HepG2 (cell line): ENCODE data around the gene POLR3K. TPM values are rescaled to one million over a fixed set of nuclear protein-coding genes. Genes with fewer than 3 reads are reported as not detected.

Experiments
- ATAC-seq: fragments of 200-7000 bp; cut with Tn5 transposase; 3 replicates; pipeline ENCODE4 v1.9.1; 2020; ENCODE audit warnings: mild to moderate bottlenecking, moderate library complexity
- Bru-seq: library from RNA; stranded (reverse); fragments of 400-500 nt; gene quantifications from one replicate; lab custom pipeline; 2021; lab: Mats Ljungman, UMichigan
- BruChase-seq, 2 experiments: library from RNA; stranded (reverse); fragments of 400-500 nt; gene quantifications; one replicate each; lab custom pipeline; 2021; lab: Mats Ljungman, UMichigan
- BruUV-seq: library from RNA; stranded (reverse); fragments of 400-500 nt; replicated peaks from 2 replicates; lab custom pipeline; 2021; lab: Mats Ljungman, UMichigan
- CTCF ChIA-PET: fragments of 300-600 bp; formaldehyde crosslinking; extraction: SDS; loops from one replicate; lab custom pipeline; 2021; ENCODE audit warnings: low total read pairs, inconsistent platforms, low intra/inter-chr PET ratio; lab: Yijun Ruan, JAX
- POLR2A ChIA-PET: fragments of 350-600 bp; sonication (Branson Sonifier 250); formaldehyde crosslinking; loops from one replicate; lab custom pipeline; 2020; ENCODE audit warnings: antibody characterized with exemption, inconsistent platforms; lab: Yijun Ruan, JAX
- DNase-seq: peaks from one replicate; pipeline ENCODE4 v3.0.0-alpha.2; 2015; ENCODE audit warnings: low spot score
- FAIRE-seq: peaks from 3 replicates; lab custom pipeline; 2011; peaks lifted over from hg19 to GRCh38; lab: Jason Lieb, UNC
- H2AFZ ChIP-seq: one replicate; pipeline ENCODE4 v1.6.1; 2011; ENCODE audit warnings: low read length, inconsistent platforms
- H3K27ac ChIP-seq: fragments of 300-600 bp; 3 replicates; pipeline ENCODE4 v1.8.0; 2011; ENCODE audit warnings: mixed run types, mild to moderate bottlenecking, mixed read lengths, low read length, inconsistent platforms; ENCODE audit not compliant: insufficient read depth; ENCODE audit errors: extremely low read length
- H3K27me3 ChIP-seq, 2 experiments: fragments of 200-600 bp in 1 of 2; 2 replicates in 1 of 2; 3 replicates in 1 of 2; pipeline versions ENCODE4 v1.6.0 to v1.8.0; 2011; ENCODE audit warnings: low read length in 2 of 2, mild to moderate bottlenecking in 2 of 2, moderate library complexity in 2 of 2, inconsistent platforms in 1 of 2; ENCODE audit not compliant: insufficient read depth in 2 of 2, control insufficient read depth in 1 of 2
- H3K36me3 ChIP-seq, 2 experiments: fragments of 200-600 bp in 1 of 2; replicated peaks in 1 of 2; 2 replicates in 1 of 2; 3 replicates in 1 of 2; pipeline versions ENCODE4 v1.5.1 to v1.8.0; 2011; ENCODE audit warnings: low read length in 2 of 2, inconsistent platforms in 1 of 2; ENCODE audit not compliant: insufficient read depth in 2 of 2, control insufficient read depth in 1 of 2
- H3K4me1 ChIP-seq: 2 replicates; pipeline ENCODE4 v1.5.1; 2012; ENCODE audit warnings: low read length, inconsistent platforms; ENCODE audit not compliant: insufficient read depth
- H3K4me2 ChIP-seq: 2 replicates; pipeline ENCODE4 v1.6.0; 2011; ENCODE audit warnings: low read depth, low read length, inconsistent platforms
- H3K4me3 ChIP-seq, 3 experiments: fragments of 200-600 bp in 1 of 3; sonication (generic), shearing (Covaris generic) in 1 of 3; replicated peaks in 1 of 3; 2 replicates each; pipeline ENCODE4 v1.5.1; 2011 to 2016; ENCODE audit warnings: low read length in 3 of 3, inconsistent platforms in 2 of 3, low read depth in 2 of 3, mild to moderate bottlenecking in 2 of 3, control low read depth in 1 of 3, mixed read lengths in 1 of 3; ENCODE audit not compliant: insufficient read depth in 1 of 3
- H3K79me2 ChIP-seq: one replicate; pipeline ENCODE4 v1.6.1; 2011; ENCODE audit warnings: low read length, inconsistent platforms; ENCODE audit not compliant: insufficient read depth
- H3K9ac ChIP-seq: 2 replicates; pipeline ENCODE4 v1.6.0; 2011; ENCODE audit warnings: mild to moderate bottlenecking, low read depth, low read length, inconsistent platforms; ENCODE audit not compliant: insufficient read depth
- H3K9me3 ChIP-seq: 2 replicates; pipeline ENCODE4 v1.5.1; 2012; ENCODE audit warnings: mild to moderate bottlenecking, low read length
- H4K20me1 ChIP-seq: 2 replicates; pipeline ENCODE4 v1.6.0; 2011; ENCODE audit warnings: inconsistent platforms, mild to moderate bottlenecking, low read length, moderate library complexity; ENCODE audit not compliant: insufficient read depth
- PAX8 ChIP-seq: sonication (generic); formaldehyde crosslinking; IDR thresholded peaks from 2 replicates; pipeline ENCODE4 v1.8.0; 2022; ENCODE audit warnings: mild to moderate bottlenecking, missing genetic modification reagents, borderline replicate concordance
- RORA ChIP-seq: sonication (generic); formaldehyde crosslinking; IDR thresholded peaks from 2 replicates; pipeline ENCODE4 v1.5.0; 2020; ENCODE audit warnings: mild to moderate bottlenecking, missing genetic modification reagents, moderate library complexity
- ZMAT3 ChIP-seq: sonication (generic); formaldehyde crosslinking; conservative IDR thresholded peaks from 2 replicates; pipeline ENCODE4 v1.7.0; 2021; ENCODE audit warnings: missing genetic modification reagents
- ZNF775 ChIP-seq: sonication (generic); formaldehyde crosslinking; IDR thresholded peaks from 2 replicates; pipeline ENCODE4 v1.4.0; 2020; ENCODE audit warnings: missing genetic modification reagents, mild to moderate bottlenecking, moderate library complexity, borderline replicate concordance
- WGBS: methylation state at CpG from one replicate; pipeline ENCODE4 v1.1.6; 2017; ENCODE audit warnings: low lambda C conversion rate; 5-methylcytosine and 5-hydroxymethylcytosine counted together
- in situ Hi-C: cut with HindIII; loops from 2 replicates; pipeline ENCODE4 v1.10.0; 2017; ENCODE audit warnings: low pct_unique_long_range_greater_than_20kb; ENCODE audit not compliant: extremely low pct_ligation_motif_present
- intact Hi-C: fragments of 100-400 bp; cut with micrococcal nuclease; formaldehyde crosslinking; loops from one replicate; pipeline ENCODE4 v1.10.0; 2022; ENCODE audit not compliant: unreplicated experiment
- long read RNA-seq, 2 experiments: library from RNA in 1 of 2; library from polyadenylated mRNA in 1 of 2; stranded (forward) in 1 of 2; unstranded in 1 of 2; transcript quantifications; one replicate each; pipeline ENCODE4 v2.0.0, GENCODE V29; 2019 to 2022
- polyA minus RNA-seq, 3 experiments: library from RNA; depleted of rRNA, polyadenylated mRNA; stranded (reverse); fragments of >200 nt; gene quantifications; 2 replicates each; pipeline ENCODE4 v1.2.3, GENCODE V29; 2011; ENCODE audit warnings: low replicate concordance in 1 of 3
- polyA plus RNA-seq, 8 experiments: library from polyadenylated mRNA; depleted of rRNA in 3 of 8; stranded (reverse) in 7 of 8; unstranded in 1 of 8; fragments of >200 nt; fragmentation: Illumina TruSeq in 4 of 8; extraction: Trizol in 4 of 8; gene quantifications; 2 replicates each; pipeline versions ENCODE4 v1.2.1 to v1.2.3, GENCODE V29; 2011 to 2016; ENCODE audit warnings: low read depth in 4 of 8, missing spikeins in 1 of 8, mixed read lengths in 1 of 8; ENCODE audit not compliant: insufficient read depth in 1 of 8
- total RNA-seq, 5 experiments: library from RNA; depleted of rRNA; stranded (reverse); fragments of >200 nt; fragmentation: Illumina TruSeq; extraction: Trizol; gene quantifications; 2 replicates each; pipeline ENCODE4 v1.2.3, GENCODE V29; 2016; ENCODE audit warnings: low read depth in 1 of 5
- TF ChIP-seq, protein P1 (sequence below): IDR thresholded peaks from 2 replicates; pipeline ENCODE4 v1.6.1; 2012; ENCODE audit warnings: low read length, improper control_type of control experiment
- TF ChIP-seq, protein P2 (sequence below): sonication (generic); formaldehyde crosslinking; IDR thresholded peaks from 2 replicates; pipeline ENCODE4 v1.4.0; 2020; ENCODE audit warnings: missing genetic modification reagents

POLR3K gene
- total RNA-seq (2016; rRNA removed; fragmentation: Illumina TruSeq; extraction: Trizol) (18.8 and 22.4 TPM in 2 replicates), polyA plus RNA-seq (2011; rRNA removed) (14.8 TPM in 2 replicates), polyA minus RNA-seq (2011; rRNA and poly(A)+ RNA removed; ENCODE audit: low replicate concordance) (15.9 and 48.0 TPM in 2 replicates), Bru-seq, nascent RNA (percentile 58 among the genes with signal in this experiment), BruChase-seq, experiment 1, labeled RNA remaining after a 6-hour chase (percentile 68 among the genes with signal in this experiment), BruChase-seq, experiment 2, labeled RNA remaining after a 2-hour chase (percentile 68 among the genes with signal in this experiment)
- 10.0 and 10.3 TPM in 2 replicates for total RNA-seq (2016; cell fraction: cytosol; rRNA removed; fragmentation: Illumina TruSeq; extraction: Trizol; ENCODE audit: low read depth)
- 19.8 and 23.7 TPM in 2 replicates for total RNA-seq (2016; cell fraction: insoluble cytoplasmic fraction; rRNA removed; fragmentation: Illumina TruSeq; extraction: Trizol)
- 11.2 and 12.8 TPM in 2 replicates for total RNA-seq (2016; cell fraction: membrane; rRNA removed; fragmentation: Illumina TruSeq; extraction: Trizol)
- 8.8 and 11.3 TPM in 2 replicates for total RNA-seq (2016; cell fraction: nucleus; rRNA removed; fragmentation: Illumina TruSeq; extraction: Trizol)
- 22.5 and 26.6 TPM in 2 replicates for polyA plus RNA-seq (2011; cell fraction: cytosol; rRNA removed)
- 10.5 and 11.1 TPM in 2 replicates for polyA plus RNA-seq (2011; cell fraction: nucleus; rRNA removed)
- polyA plus RNA-seq (2012), result 14.3 and 17.5 TPM in 2 replicates
- polyA plus RNA-seq (2016; cell fraction: cytosol; fragmentation: Illumina TruSeq; extraction: Trizol; ENCODE audit: low read depth), result 9.1 and 9.8 TPM in 2 replicates
- polyA plus RNA-seq (2016; cell fraction: insoluble cytoplasmic fraction; fragmentation: Illumina TruSeq; extraction: Trizol; ENCODE audit: low read depth), result 34.2 and 38.7 TPM in 2 replicates
- polyA plus RNA-seq (2016; cell fraction: membrane; fragmentation: Illumina TruSeq; extraction: Trizol; ENCODE audit: low read depth), result 11.8 and 11.9 TPM in 2 replicates
- 18.2 and 22.9 TPM in 2 replicates for polyA plus RNA-seq (2016; cell fraction: nucleus; fragmentation: Illumina TruSeq; extraction: Trizol; ENCODE audit: insufficient read depth, low read depth)
- polyA minus RNA-seq (2011; cell fraction: cytosol; rRNA and poly(A)+ RNA removed), result 5.5 and 7.7 TPM in 2 replicates
- polyA minus RNA-seq (2011; cell fraction: nucleus; rRNA and poly(A)+ RNA removed), result 8.8 and 10.9 TPM in 2 replicates
- long read RNA-seq, experiment 1, transcript POLR3K-201 (3 exons, 1,392 nt), result major isoform, 72 of 74 reads
- long read RNA-seq, experiment 1, partial matches to known transcripts, result 0 of 74 reads
- long read RNA-seq, experiment 1, other reads (novel, unspliced or antisense), result 2 of 74 reads
- long read RNA-seq, experiment 2, transcript POLR3K-201 (3 exons, 1,392 nt), result major isoform, 51 of 53 reads
- long read RNA-seq, experiment 2, partial matches to known transcripts, result 0 of 53 reads
- long read RNA-seq, experiment 2, other reads (novel, unspliced or antisense), result 0 of 53 reads

GRCh38 chr16:53346-54236, at the start of gene POLR3K, which contains the start of gene SNRNP25:
TSS of gene POLR3K (minus strand) at chr16:53608. CDS start at chr16:53586, 22 bp downstream.
TSS of gene SNRNP25 (plus strand) at chr16:53828. CDS start at chr16:54017, 189 bp downstream.
- in situ Hi-C loops, result no loop called here
- intact Hi-C loops, result no loop called here
- peak; percentile 98 for ATAC-seq
- Histone ChIP-seq H3K36me3 (peaks cover 10 to 40% of the 10 kb centered on the region in 2 experiments; a peak in 4 of 5 replicates), H3K9me3 (no peaks in the 10 kb centered on the region), H2AFZ (peak within 1 kb of the TSS; percentile 85), H4K20me1 (no peaks in the 10 kb centered on the region), H3K4me1 (peaks cover 27% of the 10 kb centered on the region), H3K27me3 (no peaks in the 10 kb centered on the region; a peak in 1 of 5 replicates), H3K9ac (peak within 1 kb of the TSS; percentile 88), H3K27ac (peak within 1 kb of the TSS; percentile 93), H3K79me2 (peaks cover 20% of the 10 kb centered on the region), H3K4me2 (peak within 1 kb of the TSS; percentile 93), H3K4me3 (peak within 1 kb of the TSS; percentile 88 to 91 (median 91))
- BruUV-seq, result no TSS peak
- under 1% methylated on average over 18 of the region's 91 CpGs for WGBS
- peak; percentile 95 for DNase-seq
- POLR2A ChIA-PET, result interaction anchor here (0.6 to 1.4 kb wide), 10 partner anchors 9 to 480 kb away, joined by 3 to 12 read pairs (median 5); partner anchors contain the start of genes AXIN1, NPRL3 and RHBDF1
- peak; percentile 84 for FAIRE-seq
- CTCF ChIA-PET, result no interaction called here
- TF ChIP-seq PAX8 (CRISPR knock-in tag) (peak; percentile 61; the same call in 1 of the 2 replicates), RORA (CRISPR knock-in tag) (no peak), ZNF775 (CRISPR knock-in tag) (no peak), ZMAT3 (peak; percentile 93)
- TF ChIP-seq, protein P1, sequence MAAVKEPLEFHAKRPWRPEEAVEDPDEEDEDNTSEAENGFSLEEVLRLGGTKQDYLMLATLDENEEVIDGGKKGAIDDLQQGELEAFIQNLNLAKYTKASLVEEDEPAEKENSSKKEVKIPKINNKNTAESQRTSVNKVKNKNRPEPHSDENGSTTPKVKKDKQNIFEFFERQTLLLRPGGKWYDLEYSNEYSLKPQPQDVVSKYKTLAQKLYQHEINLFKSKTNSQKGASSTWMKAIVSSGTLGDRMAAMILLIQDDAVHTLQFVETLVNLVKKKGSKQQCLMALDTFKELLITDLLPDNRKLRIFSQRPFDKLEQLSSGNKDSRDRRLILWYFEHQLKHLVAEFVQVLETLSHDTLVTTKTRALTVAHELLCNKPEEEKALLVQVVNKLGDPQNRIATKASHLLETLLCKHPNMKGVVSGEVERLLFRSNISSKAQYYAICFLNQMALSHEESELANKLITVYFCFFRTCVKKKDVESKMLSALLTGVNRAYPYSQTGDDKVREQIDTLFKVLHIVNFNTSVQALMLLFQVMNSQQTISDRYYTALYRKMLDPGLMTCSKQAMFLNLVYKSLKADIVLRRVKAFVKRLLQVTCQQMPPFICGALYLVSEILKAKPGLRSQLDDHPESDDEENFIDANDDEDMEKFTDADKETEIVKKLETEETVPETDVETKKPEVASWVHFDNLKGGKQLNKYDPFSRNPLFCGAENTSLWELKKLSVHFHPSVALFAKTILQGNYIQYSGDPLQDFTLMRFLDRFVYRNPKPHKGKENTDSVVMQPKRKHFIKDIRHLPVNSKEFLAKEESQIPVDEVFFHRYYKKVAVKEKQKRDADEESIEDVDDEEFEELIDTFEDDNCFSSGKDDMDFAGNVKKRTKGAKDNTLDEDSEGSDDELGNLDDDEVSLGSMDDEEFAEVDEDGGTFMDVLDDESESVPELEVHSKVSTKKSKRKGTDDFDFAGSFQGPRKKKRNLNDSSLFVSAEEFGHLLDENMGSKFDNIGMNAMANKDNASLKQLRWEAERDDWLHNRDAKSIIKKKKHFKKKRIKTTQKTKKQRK, result no peak
- TF ChIP-seq, protein P2, sequence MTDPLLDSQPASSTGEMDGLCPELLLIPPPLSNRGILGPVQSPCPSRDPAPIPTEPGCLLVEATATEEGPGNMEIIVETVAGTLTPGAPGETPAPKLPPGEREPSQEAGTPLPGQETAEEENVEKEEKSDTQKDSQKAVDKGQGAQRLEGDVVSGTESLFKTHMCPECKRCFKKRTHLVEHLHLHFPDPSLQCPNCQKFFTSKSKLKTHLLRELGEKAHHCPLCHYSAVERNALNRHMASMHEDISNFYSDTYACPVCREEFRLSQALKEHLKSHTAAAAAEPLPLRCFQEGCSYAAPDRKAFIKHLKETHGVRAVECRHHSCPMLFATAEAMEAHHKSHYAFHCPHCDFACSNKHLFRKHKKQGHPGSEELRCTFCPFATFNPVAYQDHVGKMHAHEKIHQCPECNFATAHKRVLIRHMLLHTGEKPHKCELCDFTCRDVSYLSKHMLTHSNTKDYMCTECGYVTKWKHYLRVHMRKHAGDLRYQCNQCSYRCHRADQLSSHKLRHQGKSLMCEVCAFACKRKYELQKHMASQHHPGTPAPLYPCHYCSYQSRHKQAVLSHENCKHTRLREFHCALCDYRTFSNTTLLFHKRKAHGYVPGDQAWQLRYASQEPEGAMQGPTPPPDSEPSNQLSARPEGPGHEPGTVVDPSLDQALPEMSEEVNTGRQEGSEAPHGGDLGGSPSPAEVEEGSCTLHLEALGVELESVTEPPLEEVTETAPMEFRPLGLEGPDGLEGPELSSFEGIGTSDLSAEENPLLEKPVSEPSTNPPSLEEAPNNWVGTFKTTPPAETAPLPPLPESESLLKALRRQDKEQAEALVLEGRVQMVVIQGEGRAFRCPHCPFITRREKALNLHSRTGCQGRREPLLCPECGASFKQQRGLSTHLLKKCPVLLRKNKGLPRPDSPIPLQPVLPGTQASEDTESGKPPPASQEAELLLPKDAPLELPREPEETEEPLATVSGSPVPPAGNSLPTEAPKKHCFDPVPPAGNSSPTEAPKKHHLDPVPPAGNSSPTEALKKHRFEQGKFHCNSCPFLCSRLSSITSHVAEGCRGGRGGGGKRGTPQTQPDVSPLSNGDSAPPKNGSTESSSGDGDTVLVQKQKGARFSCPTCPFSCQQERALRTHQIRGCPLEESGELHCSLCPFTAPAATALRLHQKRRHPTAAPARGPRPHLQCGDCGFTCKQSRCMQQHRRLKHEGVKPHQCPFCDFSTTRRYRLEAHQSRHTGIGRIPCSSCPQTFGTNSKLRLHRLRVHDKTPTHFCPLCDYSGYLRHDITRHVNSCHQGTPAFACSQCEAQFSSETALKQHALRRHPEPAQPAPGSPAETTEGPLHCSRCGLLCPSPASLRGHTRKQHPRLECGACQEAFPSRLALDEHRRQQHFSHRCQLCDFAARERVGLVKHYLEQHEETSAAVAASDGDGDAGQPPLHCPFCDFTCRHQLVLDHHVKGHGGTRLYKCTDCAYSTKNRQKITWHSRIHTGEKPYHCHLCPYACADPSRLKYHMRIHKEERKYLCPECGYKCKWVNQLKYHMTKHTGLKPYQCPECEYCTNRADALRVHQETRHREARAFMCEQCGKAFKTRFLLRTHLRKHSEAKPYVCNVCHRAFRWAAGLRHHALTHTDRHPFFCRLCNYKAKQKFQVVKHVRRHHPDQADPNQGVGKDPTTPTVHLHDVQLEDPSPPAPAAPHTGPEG, result peak; percentile 77; the same call in 1 of the 2 replicates
